DND-41 (cell line): ENCODE measurements around the gene MAT2B.

Experiments used
- ATAC-seq: fragments of 200-7000 bp; cut with Tn5 transposase; 3 replicates; pipeline ENCODE4 v1.9.1; 2021; ENCODE audit warnings: low read depth; ENCODE audit not compliant: insufficient read depth
- DNase-seq: peaks from one replicate; pipeline ENCODE4 v3.0.0-alpha.2; 2020
- H2AFZ ChIP-seq: 2 replicates; pipeline ENCODE4 v1.6.0; 2012; ENCODE audit warnings: low read depth, low read length
- H3K27ac ChIP-seq: 2 replicates; pipeline ENCODE4 v1.5.1; 2012; ENCODE audit warnings: low read length, inconsistent platforms
- H3K27me3 ChIP-seq: fragments of 200-600 bp; sonication (generic); 2 replicates; pipeline ENCODE4 v1.6.0; 2012; ENCODE audit warnings: low read length, mild to moderate bottlenecking, inconsistent platforms; ENCODE audit not compliant: insufficient read depth, poor library complexity
- H3K36me3 ChIP-seq: 2 replicates; pipeline ENCODE4 v1.5.1; 2012; ENCODE audit warnings: low read length, inconsistent platforms; ENCODE audit not compliant: insufficient read depth
- H3K4me1 ChIP-seq: 2 replicates; pipeline ENCODE4 v1.5.1; 2012; ENCODE audit warnings: mild to moderate bottlenecking, low read length; ENCODE audit not compliant: insufficient read depth
- H3K4me2 ChIP-seq: 2 replicates; pipeline ENCODE4 v1.6.0; 2012; ENCODE audit warnings: mild to moderate bottlenecking, moderate library complexity, low read length, inconsistent platforms; ENCODE audit not compliant: insufficient read depth
- H3K4me3 ChIP-seq, 2 experiments: fragments of 200-600 bp in 1 of 2; shearing (Covaris generic) in 1 of 2; 2 replicates each; pipeline ENCODE4 v1.5.1; 2012 to 2016; ENCODE audit warnings: inconsistent platforms in 2 of 2, low read length in 2 of 2, mild to moderate bottlenecking in 2 of 2, low read depth in 1 of 2, moderate library complexity in 1 of 2
- H3K79me2 ChIP-seq: 2 replicates; pipeline ENCODE4 v1.6.0; 2012; ENCODE audit warnings: low read length, inconsistent platforms; ENCODE audit not compliant: insufficient read depth
- H3K9ac ChIP-seq: 2 replicates; pipeline ENCODE4 v1.6.0; 2012; ENCODE audit warnings: low read depth, mild to moderate bottlenecking, inconsistent platforms, low read length, moderate library complexity
- H3K9me3 ChIP-seq: 2 replicates; pipeline ENCODE4 v1.5.1; 2012; ENCODE audit warnings: low read length, moderate library complexity, mild to moderate bottlenecking, inconsistent platforms; ENCODE audit not compliant: insufficient read depth, severe bottlenecking
- H4K20me1 ChIP-seq: 2 replicates; pipeline ENCODE4 v1.6.0; 2012; ENCODE audit warnings: low read length; ENCODE audit not compliant: insufficient read depth
- EZH2 ChIP-seq: IDR thresholded peaks from 3 replicates; pipeline ENCODE4 v1.6.1; 2012; ENCODE audit warnings: borderline replicate concordance, low read depth, mild to moderate bottlenecking, moderate library complexity, low read length, inconsistent platforms; ENCODE audit not compliant: severe bottlenecking
- TF ChIP-seq, protein P1 (sequence below): IDR thresholded peaks from 2 replicates; pipeline ENCODE4 v1.5.1; 2012; ENCODE audit warnings: borderline replicate concordance, low read length, moderate library complexity, mild to moderate bottlenecking; ENCODE audit not compliant: poor library complexity, severe bottlenecking; ENCODE audit errors: extremely low read depth

Gene MAT2B

DNA sequence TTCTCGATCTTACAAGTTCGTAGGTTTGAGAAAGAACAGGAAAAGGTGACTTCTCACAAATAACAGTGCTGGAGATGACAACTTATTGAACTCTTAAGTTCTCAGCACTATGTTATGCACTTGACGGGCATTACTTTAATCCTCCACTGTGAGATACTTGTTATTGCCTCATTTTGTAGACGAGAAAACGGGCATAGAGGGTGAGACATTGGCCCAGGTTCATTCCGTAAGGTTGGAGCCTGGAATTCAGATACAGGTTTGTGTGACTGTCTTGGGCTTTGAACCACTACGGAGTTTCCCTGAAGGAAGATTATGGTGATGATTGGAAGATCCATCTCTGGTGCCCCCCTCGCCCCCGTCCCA is 657 bp downstream of the MAT2B start:
- Histone ChIP-seq H3K27me3 (no peaks in the 10 kb centered on the region), H3K9ac (peak overlapping the region; percentile 70)

DNA sequence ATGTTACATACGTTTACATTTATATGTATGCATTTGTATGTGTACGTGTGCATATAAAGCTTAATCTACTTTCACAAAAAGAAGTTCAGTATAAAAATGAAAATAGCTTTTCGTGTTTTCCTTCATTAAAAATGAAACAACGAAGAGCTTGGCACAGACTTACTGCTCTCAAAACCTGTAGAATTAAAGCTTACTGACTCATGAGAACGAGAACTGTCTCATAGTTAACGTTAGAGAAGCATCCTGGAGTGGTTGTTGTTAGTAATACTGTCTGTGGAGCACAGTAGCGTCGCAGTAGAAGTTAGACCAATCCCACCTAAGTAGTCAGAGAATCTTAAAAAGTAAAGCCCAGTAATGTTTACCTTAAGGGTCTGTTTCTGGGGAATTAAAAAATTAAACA is 1.3 kb downstream of the MAT2B start:
- peaks cover 81% of the 10 kb centered on the region for H3K79me2 ChIP-seq
- TF ChIP-seq, protein P1, sequence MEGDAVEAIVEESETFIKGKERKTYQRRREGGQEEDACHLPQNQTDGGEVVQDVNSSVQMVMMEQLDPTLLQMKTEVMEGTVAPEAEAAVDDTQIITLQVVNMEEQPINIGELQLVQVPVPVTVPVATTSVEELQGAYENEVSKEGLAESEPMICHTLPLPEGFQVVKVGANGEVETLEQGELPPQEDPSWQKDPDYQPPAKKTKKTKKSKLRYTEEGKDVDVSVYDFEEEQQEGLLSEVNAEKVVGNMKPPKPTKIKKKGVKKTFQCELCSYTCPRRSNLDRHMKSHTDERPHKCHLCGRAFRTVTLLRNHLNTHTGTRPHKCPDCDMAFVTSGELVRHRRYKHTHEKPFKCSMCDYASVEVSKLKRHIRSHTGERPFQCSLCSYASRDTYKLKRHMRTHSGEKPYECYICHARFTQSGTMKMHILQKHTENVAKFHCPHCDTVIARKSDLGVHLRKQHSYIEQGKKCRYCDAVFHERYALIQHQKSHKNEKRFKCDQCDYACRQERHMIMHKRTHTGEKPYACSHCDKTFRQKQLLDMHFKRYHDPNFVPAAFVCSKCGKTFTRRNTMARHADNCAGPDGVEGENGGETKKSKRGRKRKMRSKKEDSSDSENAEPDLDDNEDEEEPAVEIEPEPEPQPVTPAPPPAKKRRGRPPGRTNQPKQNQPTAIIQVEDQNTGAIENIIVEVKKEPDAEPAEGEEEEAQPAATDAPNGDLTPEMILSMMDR: no peak
- no peak for TF ChIP-seq EZH2
- DNase-seq (no peak), ATAC-seq (no peak)
- peaks cover 12% of the 10 kb centered on the region; the same call in 1 of the 2 replicates for H4K20me1 ChIP-seq
- H2AFZ ChIP-seq: no peak overlapping the region
- H3K27ac ChIP-seq: peak overlapping the region; percentile 85
- no peaks in the 10 kb centered on the region for H3K9me3 ChIP-seq
- peak overlapping the region; percentile 70 for H3K9ac ChIP-seq
- H3K4me1 ChIP-seq: peaks cover 33% of the 10 kb centered on the region
- H3K36me3 ChIP-seq: peaks cover 1% of the 10 kb centered on the region; the same call in 1 of the 2 replicates
- H3K4me2 ChIP-seq: peak overlapping the region; percentile 72
- H3K27me3 ChIP-seq: no peaks in the 10 kb centered on the region
- peak overlapping the region; percentile 52 to 83; a peak in 3 of 4 replicates for H3K4me3 ChIP-seq

More for the DNA sequence above, 657 bp downstream of the MAT2B start:
- TF ChIP-seq EZH2: no peak
- Histone ChIP-seq H3K9me3 (no peaks in the 10 kb centered on the region), H3K4me1 (peaks cover 33% of the 10 kb centered on the region), H4K20me1 (peaks cover 11% of the 10 kb centered on the region; the same call in 1 of the 2 replicates), H3K27ac (peak overlapping the region; percentile 85), H3K4me2 (peak overlapping the region; percentile 72), H3K4me3 (peak overlapping the region; percentile 52 to 83), H2AFZ (no peak overlapping the region; the same call in 1 of the 2 replicates), H3K36me3 (no peaks in the 10 kb centered on the region), H3K79me2 (peaks cover 74% of the 10 kb centered on the region)
- no peak for ATAC-seq
- DNase-seq: no peak

DNA sequence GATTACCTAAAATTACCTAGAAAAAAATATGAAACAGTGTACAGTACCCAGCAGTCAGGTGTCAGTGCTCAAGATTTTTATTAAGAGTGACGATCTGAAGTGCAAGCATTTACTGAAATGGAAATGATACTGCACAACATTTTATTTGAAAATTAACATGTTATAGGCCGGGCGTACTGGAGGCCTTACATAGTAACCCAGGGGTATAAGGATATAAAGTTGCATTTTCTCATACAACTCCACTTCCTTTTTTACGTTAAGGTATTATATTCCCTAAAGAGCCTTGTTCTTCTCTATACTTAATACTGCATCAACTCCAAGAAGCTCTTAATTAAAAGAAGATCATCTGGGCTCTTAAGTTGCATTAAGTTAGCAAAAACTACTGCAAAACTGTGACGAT is 3.3 kb downstream of the MAT2B start:
- no peak overlapping the region for H3K4me3 ChIP-seq
- TF ChIP-seq EZH2: no peak
- TF ChIP-seq, protein P1: no peak
- peaks cover 18% of the 10 kb centered on the region; the same call in 1 of the 2 replicates for H4K20me1 ChIP-seq
- H2AFZ ChIP-seq: no peak overlapping the region
- H3K9ac ChIP-seq: no peak overlapping the region
- no peak overlapping the region for H3K27ac ChIP-seq
- H3K79me2 ChIP-seq: peaks cover 89% of the 10 kb centered on the region
- ATAC-seq (no peak), DNase-seq (no peak)
- H3K9me3 ChIP-seq: no peaks in the 10 kb centered on the region
- peaks cover 24% of the 10 kb centered on the region for H3K4me1 ChIP-seq
- no peaks in the 10 kb centered on the region for H3K27me3 ChIP-seq
- peaks cover 20% of the 10 kb centered on the region for H3K36me3 ChIP-seq
- 0 out of 2 replicates have a peak overlapping the region, but pooled peaks have one; percentile 31 for H3K4me2 ChIP-seq

DNA sequence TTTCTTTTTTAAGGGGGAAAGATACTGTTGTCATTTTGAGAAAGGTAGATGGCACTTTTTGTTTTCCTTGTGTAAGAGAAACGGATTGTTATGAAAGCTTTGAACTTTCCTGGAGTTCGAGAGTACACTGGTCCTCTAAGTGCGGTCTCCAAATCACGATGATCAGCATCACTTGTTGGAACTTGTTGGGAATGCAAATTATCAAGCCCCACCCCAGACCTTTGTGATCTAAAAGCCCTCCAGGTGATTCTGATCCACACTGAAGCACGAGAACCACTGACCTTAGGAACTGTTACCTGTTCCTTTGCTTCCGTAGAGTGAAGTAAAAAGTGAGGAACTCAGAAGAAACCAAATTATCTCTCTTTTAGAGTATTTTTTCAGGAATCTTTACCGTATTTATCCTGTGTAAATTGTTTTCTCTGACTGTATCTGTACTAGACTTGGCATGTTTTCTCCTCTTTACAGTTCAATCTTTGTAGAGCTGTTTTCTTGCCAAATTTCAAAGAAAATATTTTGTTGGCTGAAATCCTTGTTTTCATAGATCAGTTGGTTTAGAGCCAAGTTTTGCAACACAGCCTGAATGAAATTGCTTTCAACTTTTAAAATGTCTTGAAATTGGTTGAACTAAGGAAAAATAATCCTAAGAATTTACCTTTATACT is 4.0 kb downstream of the MAT2B start:
- DNase-seq: no peak
- no peaks in the 10 kb centered on the region for H3K9me3 ChIP-seq
- no peak overlapping the region for H3K4me3 ChIP-seq
- H3K27me3 ChIP-seq: no peaks in the 10 kb centered on the region
- peaks cover 24% of the 10 kb centered on the region for H3K4me1 ChIP-seq
- no peak for TF ChIP-seq EZH2
- no peak overlapping the region for H2AFZ ChIP-seq
- H3K36me3 ChIP-seq: peaks cover 25% of the 10 kb centered on the region
- H3K79me2 ChIP-seq: peaks cover 83% of the 10 kb centered on the region
- H3K4me2 ChIP-seq: peak overlapping the region; percentile 31; the same call in 1 of the 2 replicates
- H4K20me1 ChIP-seq: peaks cover 18% of the 10 kb centered on the region; the same call in 1 of the 2 replicates
- H3K9ac ChIP-seq: no peak overlapping the region
- no peak for ATAC-seq
- H3K27ac ChIP-seq: no peak overlapping the region
